NCI-H2196 treated with DMSO at 0.1 percent for 48 hours (cell line): Measurements from ENCODE around the gene RAP1A.
A peak's percentile ranks its signal among the peaks of the same experiment; 100 is the strongest.
"Not testable (repeated sequence)": the region's sequence is repeated elsewhere in the genome, so short reads cannot be mapped to it uniquely, and the experiment has no call there.

Experiments used
- DNase-seq: peaks from one replicate; lab custom pipeline; 2025; ENCODE audit not compliant: unreplicated experiment; lab: John Stamatoyannopoulos, UW

The RAP1A gene

DNA sequence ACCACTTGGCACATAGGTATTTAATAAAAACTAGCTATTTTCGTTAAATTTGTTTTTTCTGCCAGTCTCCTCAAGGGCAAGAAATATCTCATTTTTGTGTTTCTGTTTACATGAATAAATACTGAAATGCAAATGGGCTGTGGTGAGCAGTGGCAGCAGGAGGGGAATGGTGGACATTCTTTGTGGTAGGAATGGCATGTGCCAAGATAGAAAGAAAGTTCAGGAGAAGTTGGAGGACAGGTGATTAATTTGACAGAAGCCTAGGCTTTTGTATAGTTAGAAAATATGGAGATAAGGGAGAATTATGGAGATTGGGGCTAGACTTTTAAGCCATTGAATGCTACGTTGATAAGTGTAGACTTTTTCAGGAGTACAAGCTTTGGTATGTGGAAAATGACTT lies 8.6 kb downstream of the RAP1A start:
- DNase-seq = no peak

DNA sequence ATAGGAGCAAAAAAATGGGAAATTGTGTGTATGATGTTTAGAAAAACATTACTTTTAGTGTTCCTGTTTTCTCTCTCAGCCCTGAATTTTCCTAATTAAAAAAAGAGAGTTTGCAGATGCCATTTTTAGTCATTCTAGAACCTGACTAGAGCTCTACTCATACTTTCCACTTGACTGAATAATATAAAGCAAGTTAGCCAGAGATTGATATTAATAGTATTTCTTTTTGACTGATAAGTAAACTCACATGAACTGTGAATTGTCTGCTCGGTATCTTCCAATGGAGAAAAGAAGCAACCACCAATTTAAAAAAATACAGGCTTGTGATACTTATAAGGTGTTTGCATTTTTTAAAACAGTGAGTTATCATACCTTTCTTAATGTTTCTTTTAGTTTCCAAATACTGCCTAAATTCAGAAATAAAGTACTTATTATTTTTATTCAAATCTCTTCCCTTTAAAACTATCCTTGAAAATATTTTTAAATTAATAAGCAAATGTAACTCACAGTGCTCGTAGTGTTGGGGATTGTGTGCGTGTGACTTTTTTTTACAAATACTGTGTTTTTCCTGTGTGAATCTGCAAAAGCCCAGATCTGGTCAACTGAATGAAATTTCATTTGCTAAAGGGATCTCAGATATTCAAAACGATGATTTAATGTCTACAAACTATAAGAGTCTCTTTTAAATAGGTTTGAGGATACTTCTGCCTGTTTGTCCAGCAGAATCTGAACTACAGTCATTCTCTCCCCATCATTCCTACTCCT lies 9.8 kb downstream of the RAP1A start:
- DNase-seq = no peak

DNA sequence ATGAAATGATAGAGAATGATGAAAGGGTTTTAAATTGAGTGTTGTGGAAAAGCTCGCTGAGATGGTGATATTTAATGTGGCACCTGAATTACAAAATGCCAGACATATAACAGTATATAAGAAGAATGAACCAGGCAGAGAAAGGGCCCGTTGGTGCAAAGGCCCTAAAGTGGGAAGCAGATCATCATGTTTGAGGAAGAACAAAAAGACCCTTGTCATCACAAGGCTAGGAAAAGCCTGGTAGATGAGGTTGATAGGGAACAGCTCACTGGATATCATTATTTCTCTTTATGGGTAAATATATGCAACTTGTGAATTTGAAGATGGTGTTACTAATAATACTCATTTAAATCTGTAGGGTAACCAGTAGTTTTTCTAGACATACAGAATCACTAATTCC lies 11.0 kb downstream of the RAP1A start:
- no peak for DNase-seq

DNA sequence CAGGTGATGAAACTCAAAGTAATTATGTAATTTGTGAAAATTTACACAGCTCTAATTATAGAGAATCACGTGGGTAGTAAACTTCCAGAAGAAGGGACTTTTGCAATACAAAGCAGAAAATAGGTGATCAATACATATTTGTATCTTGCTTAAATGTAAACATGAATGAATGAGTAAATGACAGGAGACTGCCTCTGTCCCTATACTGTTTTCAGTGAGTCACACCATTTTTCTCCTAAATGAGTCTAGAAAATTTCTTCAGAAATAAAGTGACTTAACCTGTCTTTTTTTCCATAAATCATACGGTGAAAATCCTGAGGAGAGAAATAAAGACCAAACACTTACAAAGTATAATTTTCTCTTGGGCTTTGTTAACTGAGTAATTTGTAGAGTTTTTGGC lies 11.9 kb downstream of the RAP1A start:
- no peak for DNase-seq

- not testable (repeated sequence) for DNase-seq
Observed at GRCh38 chr1:111632771-111633170, 13.2 kb downstream of the RAP1A start.

DNA sequence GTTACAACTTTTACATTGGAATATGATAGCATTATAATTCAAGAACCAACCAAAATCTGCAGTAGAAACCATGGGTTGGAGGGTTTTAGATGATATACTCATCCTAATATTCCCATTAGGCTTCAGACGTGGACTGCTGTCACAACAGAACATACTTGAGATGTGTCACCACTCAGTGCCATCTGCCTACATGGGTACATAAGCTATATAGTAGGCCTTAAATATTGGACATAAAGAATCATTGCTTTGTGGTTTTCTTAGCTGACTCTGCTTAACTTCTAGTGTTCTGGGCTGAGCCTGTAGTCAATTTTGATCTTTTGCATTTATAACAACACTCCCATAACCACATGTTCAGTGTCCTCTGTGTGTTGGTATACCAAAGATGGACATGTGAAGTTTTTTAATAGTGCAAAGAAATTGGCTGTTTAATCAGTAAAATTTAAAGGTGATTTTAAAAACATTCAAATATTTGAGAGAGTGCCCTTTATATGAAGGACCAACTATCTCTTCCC lies 14.2 kb downstream of the RAP1A start:
- DNase-seq = no peak

- no peak for DNase-seq
Observed at GRCh38 chr1:111635324-111636009, 15.9 kb downstream of the RAP1A start.

DNA sequence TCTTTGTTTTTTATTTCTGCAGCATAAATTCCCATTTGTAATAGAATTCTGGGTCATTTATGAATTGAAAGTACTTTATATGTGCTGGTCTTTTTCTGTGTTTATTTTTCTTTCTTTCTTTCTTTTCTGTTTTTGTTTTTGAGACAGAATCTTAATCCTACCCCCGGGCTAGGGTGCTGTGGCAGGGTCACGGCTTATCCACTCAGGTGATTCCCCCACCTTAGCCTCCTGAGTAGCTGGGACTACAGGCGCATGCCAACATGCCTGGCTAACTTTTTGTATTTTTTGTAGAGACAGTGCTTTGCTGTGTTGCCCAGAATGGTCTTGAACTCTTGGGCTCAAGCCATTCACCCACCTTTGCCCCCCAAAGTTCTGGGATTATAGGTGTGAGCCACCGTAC lies 18.7 kb downstream of the RAP1A start:
- no peak for DNase-seq

GRCh38 chr1:111639602-111640198 lies 20.1 kb downstream of the RAP1A start:
- no peak for DNase-seq

GRCh38 chr1:111643097-111643496 lies 23.5 kb downstream of the RAP1A start:
- DNase-seq = no peak

DNA sequence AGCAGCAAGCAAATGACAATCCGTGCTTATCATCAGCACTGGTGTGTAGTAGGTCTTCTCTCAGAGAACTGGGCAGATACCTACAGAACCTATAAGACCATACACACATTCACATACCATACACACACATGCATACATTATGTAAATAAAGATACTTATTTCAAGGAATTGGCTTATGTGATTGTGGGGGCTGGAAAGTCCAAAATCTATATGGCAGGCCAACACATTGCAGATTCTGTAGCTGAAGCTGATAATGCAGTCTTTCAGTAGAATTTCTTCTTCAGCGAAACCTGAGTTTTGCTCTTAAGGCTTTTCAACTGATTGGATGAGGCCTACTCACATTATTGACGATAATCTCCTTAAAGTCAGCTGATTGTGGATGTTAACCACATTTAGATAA lies 24.1 kb downstream of the RAP1A start:
- no peak for DNase-seq

GRCh38 chr1:111644506-111644905 lies 24.9 kb downstream of the RAP1A start:
- DNase-seq = no peak

DNA sequence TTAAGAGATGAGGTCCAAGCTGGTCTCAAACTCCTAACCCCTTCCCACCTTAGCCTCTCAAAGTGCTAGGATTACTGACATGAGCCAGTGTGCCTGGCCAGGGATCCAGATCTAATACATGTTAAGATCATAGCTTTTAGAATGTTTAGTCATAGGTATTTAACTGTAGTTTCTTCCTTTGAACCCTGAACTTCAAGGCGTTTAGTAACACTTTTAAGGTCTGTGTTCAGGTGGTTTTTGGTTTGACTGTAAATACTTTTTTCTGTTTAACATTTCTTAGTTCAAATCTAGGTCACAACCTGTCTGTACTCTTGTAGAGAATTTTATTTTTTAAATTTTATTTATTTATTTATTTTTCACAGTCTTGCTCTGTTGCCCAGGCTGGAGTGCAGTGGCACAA lies 28.1 kb downstream of the RAP1A start:
- DNase-seq = no peak

GRCh38 chr1:111648806-111649205 lies 29.2 kb downstream of the RAP1A start:
- no peak for DNase-seq

GRCh38 chr1:111649227-111649626 lies 29.6 kb downstream of the RAP1A start:
- DNase-seq = no peak

- DNase-seq = no peak
Observed at GRCh38 chr1:111649648-111650047, 30.1 kb downstream of the RAP1A start.

DNA sequence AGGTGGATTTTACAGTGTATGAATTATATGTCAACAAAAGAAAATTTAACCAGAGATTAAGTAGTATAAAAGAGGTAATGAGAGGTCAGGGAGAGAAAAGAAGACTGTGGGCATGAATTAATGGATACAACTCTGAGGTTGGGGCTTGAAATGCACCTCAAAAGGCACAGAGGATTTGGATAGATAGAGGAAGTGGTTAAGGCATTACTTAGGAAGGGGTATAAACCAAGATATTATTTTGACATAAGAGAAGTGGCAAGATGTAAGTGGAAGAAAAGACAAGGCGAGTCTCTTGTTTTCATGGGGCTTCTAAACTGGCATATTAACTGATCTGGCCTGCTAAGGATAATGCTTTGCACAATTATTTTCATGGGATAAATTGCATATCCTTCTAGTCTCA lies 34.1 kb downstream of the RAP1A start:
- DNase-seq = no peak

- no peak for DNase-seq
Observed at GRCh38 chr1:111654839-111655238, 35.2 kb downstream of the RAP1A start.

DNA sequence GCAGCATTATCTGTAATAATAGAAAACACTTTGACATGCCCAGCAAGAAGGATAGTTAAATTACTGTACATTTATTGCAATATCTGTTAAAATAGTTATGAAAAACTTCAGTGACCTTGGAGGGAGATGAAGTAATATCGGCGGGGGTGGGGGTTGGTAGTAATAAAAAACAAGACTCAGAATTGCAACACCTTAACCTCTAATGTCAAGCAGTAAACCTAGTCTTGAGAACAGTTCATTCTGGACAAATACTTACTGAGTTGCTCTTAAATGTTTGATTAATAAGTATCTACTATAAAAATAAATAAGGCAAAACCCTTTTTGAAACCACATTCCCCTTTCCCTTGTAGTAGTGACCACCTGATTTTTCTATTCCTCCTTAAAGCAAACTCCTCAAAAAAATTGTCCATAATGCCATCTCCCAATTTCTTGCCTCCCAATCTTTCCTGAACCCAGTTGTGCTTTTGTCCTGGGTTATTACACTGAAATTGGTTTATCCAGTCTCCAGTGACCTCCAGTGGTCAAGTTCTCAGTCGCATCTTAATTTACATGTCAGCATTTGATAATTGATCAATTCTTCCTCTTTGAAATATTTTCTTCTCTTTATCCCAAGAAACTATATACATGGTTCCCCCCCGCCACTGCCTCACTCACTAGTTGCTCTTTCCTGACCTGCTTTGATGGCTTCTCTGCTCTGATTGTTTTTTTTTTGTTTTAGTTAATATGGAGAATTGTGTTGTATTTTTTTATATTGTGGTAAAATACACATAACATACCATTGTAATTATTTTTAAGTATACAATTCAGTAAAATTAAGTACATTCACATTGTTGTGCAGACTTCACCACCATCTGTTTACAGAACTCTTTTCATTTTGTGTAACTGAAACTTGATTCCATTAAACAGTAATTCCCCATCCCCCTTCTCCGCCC lies 36.8 kb downstream of the RAP1A start:
- DNase-seq = peak; percentile 4

- DNase-seq = no peak
Observed at GRCh38 chr1:111658622-111659021, 39.0 kb downstream of the RAP1A start.
